Measurements from ENCODE around the gene SAMD14. TPM values are rescaled to one million over a fixed set of nuclear protein-coding genes. Genes with fewer than 3 reads are reported as not detected.

The SAMD14 gene
- total and polyA plus RNA-seq, 2 of the 4 experiments (the other 2 are of a cell fraction): 1.4 to 6.2 TPM

DNA sequence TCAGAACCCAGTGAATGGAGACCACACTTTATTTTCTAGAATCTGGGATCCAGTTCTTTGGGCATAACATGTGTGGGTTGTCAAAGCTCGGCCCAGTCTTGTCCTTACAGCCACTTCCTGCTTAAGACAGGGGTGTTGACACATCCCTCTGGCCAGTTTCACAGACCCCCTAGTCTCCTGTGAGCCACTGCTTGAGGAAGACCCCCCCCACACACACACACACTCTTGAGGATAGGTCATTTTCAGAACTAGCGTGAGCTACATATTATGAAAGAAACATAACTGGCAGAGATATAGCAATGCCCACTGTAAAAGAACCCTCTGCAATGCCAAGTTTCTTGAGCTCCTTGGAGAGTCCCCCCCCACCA lies 38.1 kb downstream of the SAMD14 start:
- H3K56ac ChIP-seq (ENCODE audit: extremely low read depth, insufficient read depth, low read length): no peak overlapping the region
- no peak overlapping the region for H3K23ac ChIP-seq (ENCODE audit: low read depth, low read length)
- peak overlapping the region; percentile 8 for H2AK9ac ChIP-seq (replicated peaks; ENCODE audit: low read depth, low read length, poor library complexity)
- no peak overlapping the region for H2BK15ac ChIP-seq (ENCODE audit: low read depth, low read length)
- no peak overlapping the region for H4K8ac ChIP-seq (ENCODE audit: low read depth in 2 of 2, low read length in 2 of 2)
- H3K18ac ChIP-seq (ENCODE audit: low read depth, low read length): no peak overlapping the region
- TF ChIP-seq MXI1 (IDR thresholded peaks at IDR 0.05; ENCODE audit: borderline replicate concordance, low read depth, low read length) (no peak), FOS (IDR thresholded peaks at IDR 0.05; ENCODE audit: low read depth, low read length) (no peak), RFX5 (IDR thresholded peaks at IDR 0.05; ENCODE audit: low read depth, low read length) (no peak), BHLHE40 (IDR thresholded peaks at IDR 0.05; ENCODE audit: low read depth, low read length) (no peak), POLR2A (IDR thresholded peaks at IDR 0.05; ENCODE audit: low read depth, low read length) (no peak), RCOR1 (IDR thresholded peaks at IDR 0.05; ENCODE audit: insufficient replicate concordance, low read length) (no peak), SMC3 (IDR thresholded peaks at IDR 0.05; ENCODE audit: low read depth, low read length) (no peak), MAFK (IDR thresholded peaks at IDR 0.05; ENCODE audit: low read depth, low read length) (no peak), MAZ (IDR thresholded peaks at IDR 0.05; ENCODE audit: borderline replicate concordance, low read depth, low read length) (no peak), CHD1 (IDR thresholded peaks at IDR 0.05; ENCODE audit: low read depth, low read length) (no peak), NFE2L2 (IDR thresholded peaks at IDR 0.05; ENCODE audit: low read depth, low read length) (no peak), CEBPB (IDR thresholded peaks at IDR 0.05; ENCODE audit: low read depth, low read length) (no peak), RAD21 (IDR thresholded peaks at IDR 0.05; ENCODE audit: low read length) (no peak)
- TF ChIP-seq, protein P1, sequence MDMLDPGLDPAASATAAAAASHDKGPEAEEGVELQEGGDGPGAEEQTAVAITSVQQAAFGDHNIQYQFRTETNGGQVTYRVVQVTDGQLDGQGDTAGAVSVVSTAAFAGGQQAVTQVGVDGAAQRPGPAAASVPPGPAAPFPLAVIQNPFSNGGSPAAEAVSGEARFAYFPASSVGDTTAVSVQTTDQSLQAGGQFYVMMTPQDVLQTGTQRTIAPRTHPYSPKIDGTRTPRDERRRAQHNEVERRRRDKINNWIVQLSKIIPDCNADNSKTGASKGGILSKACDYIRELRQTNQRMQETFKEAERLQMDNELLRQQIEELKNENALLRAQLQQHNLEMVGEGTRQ (IDR thresholded peaks at IDR 0.05; ENCODE audit: low read depth, low read length): no peak
- TF ChIP-seq, protein P2, sequence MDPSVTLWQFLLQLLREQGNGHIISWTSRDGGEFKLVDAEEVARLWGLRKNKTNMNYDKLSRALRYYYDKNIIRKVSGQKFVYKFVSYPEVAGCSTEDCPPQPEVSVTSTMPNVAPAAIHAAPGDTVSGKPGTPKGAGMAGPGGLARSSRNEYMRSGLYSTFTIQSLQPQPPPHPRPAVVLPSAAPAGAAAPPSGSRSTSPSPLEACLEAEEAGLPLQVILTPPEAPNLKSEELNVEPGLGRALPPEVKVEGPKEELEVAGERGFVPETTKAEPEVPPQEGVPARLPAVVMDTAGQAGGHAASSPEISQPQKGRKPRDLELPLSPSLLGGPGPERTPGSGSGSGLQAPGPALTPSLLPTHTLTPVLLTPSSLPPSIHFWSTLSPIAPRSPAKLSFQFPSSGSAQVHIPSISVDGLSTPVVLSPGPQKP (IDR thresholded peaks at IDR 0.05; ENCODE audit: borderline replicate concordance, low read depth, low read length): no peak
- TF ChIP-seq, protein P3, sequence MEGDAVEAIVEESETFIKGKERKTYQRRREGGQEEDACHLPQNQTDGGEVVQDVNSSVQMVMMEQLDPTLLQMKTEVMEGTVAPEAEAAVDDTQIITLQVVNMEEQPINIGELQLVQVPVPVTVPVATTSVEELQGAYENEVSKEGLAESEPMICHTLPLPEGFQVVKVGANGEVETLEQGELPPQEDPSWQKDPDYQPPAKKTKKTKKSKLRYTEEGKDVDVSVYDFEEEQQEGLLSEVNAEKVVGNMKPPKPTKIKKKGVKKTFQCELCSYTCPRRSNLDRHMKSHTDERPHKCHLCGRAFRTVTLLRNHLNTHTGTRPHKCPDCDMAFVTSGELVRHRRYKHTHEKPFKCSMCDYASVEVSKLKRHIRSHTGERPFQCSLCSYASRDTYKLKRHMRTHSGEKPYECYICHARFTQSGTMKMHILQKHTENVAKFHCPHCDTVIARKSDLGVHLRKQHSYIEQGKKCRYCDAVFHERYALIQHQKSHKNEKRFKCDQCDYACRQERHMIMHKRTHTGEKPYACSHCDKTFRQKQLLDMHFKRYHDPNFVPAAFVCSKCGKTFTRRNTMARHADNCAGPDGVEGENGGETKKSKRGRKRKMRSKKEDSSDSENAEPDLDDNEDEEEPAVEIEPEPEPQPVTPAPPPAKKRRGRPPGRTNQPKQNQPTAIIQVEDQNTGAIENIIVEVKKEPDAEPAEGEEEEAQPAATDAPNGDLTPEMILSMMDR (conservative IDR thresholded peaks at IDR 0.05; ENCODE audit: low read depth, low read length): no peak
- H3K9me1 ChIP-seq (ENCODE audit: insufficient read depth, low read length): no peaks in the 10 kb centered on the region
- intact Hi-C loops (cut with micrococcal nuclease): no loop called here
- H4K91ac ChIP-seq (ENCODE audit: insufficient read depth, low read depth, low read length): no peak overlapping the region
- BruUV-seq (replicated peaks): no TSS peak
- H3K4ac ChIP-seq (ENCODE audit: low read depth, low read length): no peak overlapping the region
- ChIA-PET POLR2A (ENCODE audit: unreplicated experiment) (no interaction called here), CTCF (interaction anchor here (0.6 kb wide), 1 partner anchor 200 kb away, joined by 3 read pairs; no protein-coding TSS in a partner anchor)
- dilution Hi-C loops (cut with HindIII; ENCODE audit: low sequenced_read_pairs, unreplicated experiment): no loop called here
- no peak overlapping the region for H3K4me3 ChIP-seq (ENCODE audit: insufficient read depth, low read depth, low read length)
- peaks cover 6% of the 10 kb centered on the region for H4K20me1 ChIP-seq (ENCODE audit: insufficient read depth, low read length)
- H2BK5ac ChIP-seq (ENCODE audit: low read depth, low read length, poor library complexity, severe bottlenecking): no peak overlapping the region
- no peak overlapping the region for H2AFZ ChIP-seq (replicated peaks; ENCODE audit: low read length, poor library complexity)
- peaks cover 5% of the 10 kb centered on the region; the same call in 1 of the 2 replicates for H3K4me1 ChIP-seq (ENCODE audit: control insufficient read depth, insufficient read depth, low read length)
- H3K9me3 ChIP-seq (ENCODE audit: control insufficient read depth, insufficient read depth, low read length): no peaks in the 10 kb centered on the region
- no peaks in the 10 kb centered on the region for H3K27me3 ChIP-seq (ENCODE audit: control insufficient read depth, insufficient read depth, low read length)
- no peak overlapping the region for H3K14ac ChIP-seq (replicated peaks; ENCODE audit: low read depth, low read length)
- no peak overlapping the region for H3K9ac ChIP-seq (ENCODE audit: low read depth, low read length)
- H3K36me3 ChIP-seq (ENCODE audit: control insufficient read depth, insufficient read depth, low read length): peaks cover 18% of the 10 kb centered on the region
- WGBS, 2 experiments (ENCODE audit: extremely low coverage in 2 of 2, insufficient read length in 1 of 2): no CpG with 5 or more reads among the region's 2 CpGs
- H3K79me1 ChIP-seq (ENCODE audit: low read depth in 1 of 2, low read length in 2 of 2): peaks cover 6 to 21% of the 10 kb centered on the region in 2 experiments; a peak in 3 of 4 replicates
- no peak overlapping the region for H2AK5ac ChIP-seq (ENCODE audit: low read depth, low read length)
- no peak overlapping the region for H2BK120ac ChIP-seq (ENCODE audit: low read depth, low read length)
- H3K27ac ChIP-seq (ENCODE audit: insufficient read depth, low read length): no peak overlapping the region
- H3K4me2 ChIP-seq (ENCODE audit: low read depth, low read length): no peak overlapping the region
- ATAC-seq (ENCODE audit: low read depth): no peak
- DNase-seq: no peak
- H4K5ac ChIP-seq (ENCODE audit: low read depth, low read length): no peak overlapping the region
- no peak overlapping the region for H2BK20ac ChIP-seq (ENCODE audit: low read depth, low read length)
- in situ Hi-C loops (cut with MboI; ENCODE audit: low sequenced_read_pairs): loop anchor here (5.0 kb wide), 1 partner anchor 205 kb away; no protein-coding TSS in a partner anchor
